Immature natural killer cell (primary cell): ENCODE results near the gene SCD5. TPM values are rescaled to one million over a fixed set of nuclear protein-coding genes. Genes with fewer than 3 reads are reported as not detected.

ENCODE experiments used
- DNase-seq, 3 donors: peaks; one replicate each; pipeline ENCODE4 v3.0.0; 2022; ENCODE audit warnings: mixed read lengths in 1 of 3
- H3K27ac Mint-ChIP-seq, 6 donors: one replicate each; pipeline ENCODE4 v1.8.0; 2020; ENCODE audit warnings: mixed read lengths in 6 of 6, mild to moderate bottlenecking in 5 of 6, inconsistent platforms in 4 of 6, moderate library complexity in 3 of 6
- H3K27me3 Mint-ChIP-seq, 3 donors: one replicate each; pipeline ENCODE4 v1.8.0; 2020 to 2021; ENCODE audit warnings: low read depth in 3 of 3, mild to moderate bottlenecking in 3 of 3, mixed read lengths in 3 of 3, moderate library complexity in 3 of 3, inconsistent platforms in 1 of 3
- H3K36me3 Mint-ChIP-seq, 3 donors: one replicate each; pipeline ENCODE4 v1.8.0; 2020; ENCODE audit warnings: mixed read lengths in 3 of 3, inconsistent platforms in 2 of 3, mild to moderate bottlenecking in 2 of 3
- H3K4me1 Mint-ChIP-seq, 2 donors: one replicate each; pipeline ENCODE4 v1.8.0; 2020; ENCODE audit warnings: inconsistent platforms in 2 of 2, mild to moderate bottlenecking in 2 of 2, mixed read lengths in 2 of 2, moderate library complexity in 1 of 2
- H3K4me3 Mint-ChIP-seq, 5 donors: one replicate each; pipeline ENCODE4 v1.8.0; 2020; ENCODE audit warnings: mild to moderate bottlenecking in 5 of 5, mixed read lengths in 5 of 5, inconsistent platforms in 3 of 5, moderate library complexity in 3 of 5
- H3K9me3 Mint-ChIP-seq, 6 donors: one replicate each; pipeline ENCODE4 v1.8.0; 2020; ENCODE audit warnings: mild to moderate bottlenecking in 6 of 6, mixed read lengths in 6 of 6, inconsistent platforms in 4 of 6, moderate library complexity in 3 of 6
- polyA plus RNA-seq, 3 donors: library from polyadenylated mRNA; unstranded; fragments of 300-500 nt; fragmentation: Illumina TruSeq; gene quantifications; one replicate each; pipeline ENCODE4 v1.2.3, GENCODE V29; 2021

Gene SCD5
- polyA plus RNA-seq, 3 donors from 2014 or later: 4.6 to 16.1 (median 11.3) TPM

DNA sequence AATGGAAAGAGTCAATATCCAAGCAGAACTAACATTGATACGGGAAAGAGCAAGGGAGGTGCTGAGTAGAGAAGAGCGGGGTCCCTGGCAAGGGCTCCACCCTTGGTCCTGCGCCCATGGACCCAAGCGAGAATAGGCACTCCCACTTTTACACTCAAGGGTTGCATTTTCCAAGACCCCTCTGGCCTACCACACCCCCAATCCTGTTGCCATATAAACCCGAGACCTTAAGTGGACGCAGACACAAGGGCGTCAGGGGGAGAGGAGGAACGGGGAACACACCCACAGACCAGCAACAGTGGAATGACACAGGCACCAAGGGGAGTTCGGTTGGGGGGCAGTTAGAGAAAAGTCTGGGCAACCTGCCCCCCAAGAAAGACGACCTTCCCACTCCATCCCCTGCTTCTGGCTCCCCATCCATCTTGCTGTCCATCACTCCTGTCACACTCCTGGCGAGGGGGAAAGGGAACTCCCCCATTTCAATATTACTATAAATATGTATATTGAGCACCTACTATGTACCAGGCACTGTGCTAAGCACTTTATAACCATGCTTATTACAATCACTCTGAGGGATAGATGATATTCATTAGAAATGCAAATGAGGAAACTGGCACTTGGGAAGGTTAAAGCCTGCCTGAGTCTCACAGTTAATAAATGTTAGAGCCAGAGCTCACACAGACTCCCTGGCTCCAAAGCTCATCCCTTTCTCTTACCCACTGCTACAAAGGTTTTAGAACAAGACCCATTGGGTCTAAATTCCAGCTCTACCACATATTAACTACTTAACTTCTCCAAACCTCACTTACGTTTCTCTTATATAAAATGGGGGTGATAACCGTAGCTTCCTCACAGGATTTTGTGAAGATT, 51.7 kb downstream of the SCD5 start:
- peaks cover 0 to 2% (median 0%) of the 10 kb centered on the region in 3 donors for H3K27me3 Mint-ChIP-seq
- H3K27ac Mint-ChIP-seq: no peak overlapping the region
- no peak overlapping the region for H3K4me3 Mint-ChIP-seq
- DNase-seq: no peak
- no peaks in the 10 kb centered on the region for H3K9me3 Mint-ChIP-seq
- H3K4me1 Mint-ChIP-seq: no peaks in the 10 kb centered on the region
- H3K36me3 Mint-ChIP-seq: no peaks in the 10 kb centered on the region

DNA sequence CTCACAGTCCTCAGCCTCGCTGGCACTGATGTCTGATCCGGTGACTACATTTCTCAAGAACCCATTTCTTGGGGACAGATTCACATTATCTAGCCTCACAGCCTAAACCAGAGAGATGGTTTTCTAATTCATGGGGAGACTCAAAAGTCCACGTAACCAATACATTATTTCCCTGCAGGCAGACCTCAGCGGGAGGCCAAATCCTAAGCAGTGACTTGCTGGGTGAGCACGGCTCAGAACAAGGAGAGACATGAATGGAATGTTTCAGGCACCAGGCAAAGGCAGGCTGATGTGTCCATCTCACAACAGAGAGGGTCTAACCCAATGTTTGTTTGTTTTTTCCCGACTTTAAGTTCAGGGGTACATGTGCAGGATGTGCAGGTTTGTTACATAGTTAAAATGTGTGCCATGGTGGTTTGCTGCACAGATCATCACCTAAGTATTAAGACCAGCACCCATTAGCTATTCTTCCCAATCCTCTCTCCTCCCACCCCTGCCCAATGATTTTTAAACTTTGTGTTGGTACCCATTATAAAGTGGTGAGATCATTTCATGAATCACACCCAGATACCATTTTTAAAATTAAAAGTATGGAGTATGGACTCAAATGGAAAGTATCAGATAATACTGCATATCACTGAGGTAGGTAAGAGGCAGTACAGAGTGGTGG, 53.3 kb downstream of the SCD5 start:
- Mint-ChIP-seq H3K27me3 (peaks cover 0 to 2% (median 0%) of the 10 kb centered on the region in 3 donors), H3K9me3 (no peaks in the 10 kb centered on the region), H3K4me3 (no peak overlapping the region), H3K4me1 (no peaks in the 10 kb centered on the region), H3K27ac (no peak overlapping the region), H3K36me3 (no peaks in the 10 kb centered on the region)
- no peak for DNase-seq

DNA sequence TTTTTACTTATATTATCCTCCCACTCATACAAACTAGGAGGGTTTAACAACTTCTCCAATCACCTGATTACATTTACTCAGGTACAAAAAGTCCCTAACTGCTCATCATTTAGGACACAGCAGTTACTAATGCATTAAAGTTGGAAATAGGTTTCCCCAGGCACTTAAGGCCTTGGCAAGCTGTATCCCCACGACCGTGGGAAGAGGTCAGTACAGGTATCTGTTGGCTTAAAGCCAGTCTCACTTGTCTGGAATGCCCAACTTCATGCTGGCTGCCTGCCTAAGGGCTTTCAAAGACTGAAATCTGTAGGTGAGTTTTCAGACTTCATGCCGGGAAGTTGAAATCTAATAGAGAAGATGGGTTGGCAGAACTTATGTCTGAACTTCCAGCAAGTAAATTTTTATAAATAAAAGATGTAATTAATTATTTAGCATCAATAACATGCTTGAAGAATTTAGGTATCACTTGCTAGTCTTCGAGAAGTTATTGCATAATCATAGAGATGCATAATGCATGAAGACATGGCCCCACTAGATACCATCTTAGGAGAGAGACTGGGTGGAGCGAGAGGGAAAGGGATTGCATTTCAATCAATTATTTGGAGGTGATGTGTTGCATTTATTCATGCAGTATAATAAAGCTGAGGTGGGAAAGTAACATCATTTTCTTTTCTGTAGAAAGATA, 54.2 kb downstream of the SCD5 start:
- no peaks in the 10 kb centered on the region for H3K36me3 Mint-ChIP-seq
- H3K27ac Mint-ChIP-seq: no peak overlapping the region
- peaks cover 0 to 2% (median 2%) of the 10 kb centered on the region in 3 donors for H3K27me3 Mint-ChIP-seq

DNA sequence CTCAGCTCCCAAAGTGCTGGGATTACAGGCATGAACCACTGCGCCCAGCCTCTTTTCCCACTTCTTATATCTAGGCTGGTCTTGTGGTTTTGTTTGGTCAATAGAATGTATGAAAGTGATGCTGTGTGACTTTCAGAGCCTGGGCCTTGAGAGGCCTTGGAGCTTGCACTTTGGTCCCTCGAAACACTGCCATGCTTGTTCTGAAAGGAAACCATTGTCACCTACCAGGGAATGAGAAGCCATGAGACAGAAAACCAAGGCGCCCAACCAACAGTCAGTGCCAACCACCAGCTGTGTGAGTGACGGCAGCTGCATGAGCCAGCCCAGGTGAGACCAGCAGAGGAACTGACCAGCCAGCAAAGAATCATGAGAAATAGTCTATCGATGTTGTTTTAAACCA, 57.4 kb downstream of the SCD5 start:
- DNase-seq: no peak
- Mint-ChIP-seq H3K4me3 (no peak overlapping the region), H3K36me3 (no peaks in the 10 kb centered on the region), H3K9me3 (no peaks in the 10 kb centered on the region), H3K27me3 (peaks cover 0 to 2% (median 0%) of the 10 kb centered on the region in 3 donors), H3K27ac (no peak overlapping the region), H3K4me1 (no peaks in the 10 kb centered on the region)

More for the DNA sequence above, 54.2 kb downstream of the SCD5 start:
- Mint-ChIP-seq H3K9me3 (no peaks in the 10 kb centered on the region), H3K4me3 (no peak overlapping the region), H3K4me1 (no peaks in the 10 kb centered on the region)
- no peak for DNase-seq

DNA sequence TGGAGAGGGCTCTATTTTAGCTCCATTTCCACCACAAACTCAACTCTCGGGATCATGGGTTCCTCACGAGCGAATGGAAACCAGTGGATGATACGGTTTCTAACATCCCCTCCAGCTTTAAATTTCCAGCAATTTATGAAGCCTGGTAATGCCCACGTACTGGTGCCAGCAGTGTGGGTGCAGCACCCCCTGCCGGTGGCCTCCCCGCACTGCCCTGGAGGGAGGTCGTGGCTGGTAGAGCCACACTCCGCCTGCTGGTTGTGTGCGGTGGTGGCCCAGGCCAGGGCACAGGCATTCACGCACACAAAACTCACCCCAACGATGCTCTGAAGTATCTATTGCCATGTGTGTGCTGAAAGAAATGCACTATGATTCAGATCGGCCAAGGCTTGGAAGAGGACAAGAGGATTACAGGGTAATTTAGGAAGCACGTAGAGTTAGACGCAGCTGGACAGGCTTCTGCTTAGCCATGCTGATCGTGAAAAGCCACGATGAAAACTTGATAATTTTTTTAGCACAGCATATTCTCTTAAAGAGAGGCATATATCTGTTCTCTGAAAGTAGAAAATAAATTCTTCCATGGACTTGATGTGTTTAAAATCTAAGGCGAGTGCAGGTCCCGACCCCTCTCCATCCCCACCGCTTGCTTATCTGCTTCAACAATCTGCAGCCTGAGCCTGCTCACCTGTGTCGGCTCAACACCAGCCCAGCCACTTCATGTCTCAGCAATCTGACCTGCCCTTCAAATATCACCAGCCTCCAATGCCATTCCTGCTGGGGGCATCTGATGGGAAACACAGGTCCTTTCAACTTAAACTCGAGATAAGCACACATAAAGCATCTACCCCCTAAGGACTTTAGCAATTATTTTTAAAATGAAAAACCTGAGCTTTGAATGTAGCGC, 59.1 kb downstream of the SCD5 start:
- no peak overlapping the region for H3K27ac Mint-ChIP-seq
- H3K9me3 Mint-ChIP-seq: no peaks in the 10 kb centered on the region
- peaks cover 0 to 3% (median 0%) of the 10 kb centered on the region in 3 donors for H3K36me3 Mint-ChIP-seq
- H3K4me3 Mint-ChIP-seq: no peak overlapping the region
- H3K27me3 Mint-ChIP-seq: peaks cover 0 to 2% (median 0%) of the 10 kb centered on the region in 3 donors
- no peaks in the 10 kb centered on the region for H3K4me1 Mint-ChIP-seq
- peak; percentile 24 to 30 (median 30) for DNase-seq

DNA sequence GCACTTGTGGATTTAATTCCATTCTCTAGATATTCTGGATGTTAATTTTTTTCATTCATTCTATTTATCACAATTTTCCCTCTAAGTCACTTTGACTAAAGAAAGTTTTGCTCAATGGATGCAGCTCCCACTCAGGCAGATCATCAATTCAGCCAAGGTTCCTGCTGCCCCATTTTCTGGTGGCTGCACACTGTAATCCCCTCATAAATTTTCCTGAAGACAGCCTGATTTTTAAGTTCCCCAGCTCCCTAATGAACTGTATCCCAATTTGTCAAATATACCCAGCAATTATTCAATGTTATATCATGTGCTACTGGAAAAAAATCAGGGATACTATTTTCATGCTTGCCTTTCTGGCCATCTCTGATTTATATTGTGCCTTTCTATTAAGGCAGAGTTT, 61.2 kb downstream of the SCD5 start:
- peaks cover 0 to 3% (median 0%) of the 10 kb centered on the region in 3 donors for H3K36me3 Mint-ChIP-seq
- H3K9me3 Mint-ChIP-seq: no peaks in the 10 kb centered on the region
- H3K4me3 Mint-ChIP-seq: no peak overlapping the region
- DNase-seq: no peak
- peaks cover 0 to 4% (median 0%) of the 10 kb centered on the region in 3 donors for H3K27me3 Mint-ChIP-seq
- no peaks in the 10 kb centered on the region for H3K4me1 Mint-ChIP-seq
- H3K27ac Mint-ChIP-seq: no peak overlapping the region

DNA sequence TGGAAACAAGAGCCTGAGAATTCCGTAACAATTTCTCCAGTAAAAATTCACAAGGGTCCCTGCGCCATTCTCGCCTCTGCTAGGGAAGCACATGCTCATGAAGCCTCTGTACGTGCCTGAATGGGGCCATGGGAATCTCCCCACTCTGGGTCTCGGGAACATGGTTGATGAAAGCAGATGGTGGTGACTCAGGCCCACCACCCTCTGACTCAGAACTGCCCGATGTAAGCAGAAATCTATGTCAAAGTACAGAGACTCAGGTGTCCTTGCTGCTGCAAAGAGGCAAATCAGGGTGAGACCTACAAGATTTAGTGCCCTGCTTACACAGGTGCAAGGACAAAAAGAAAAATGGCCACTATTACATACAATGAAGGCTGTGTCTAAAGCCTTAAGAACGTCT, 65.0 kb downstream of the SCD5 start:
- DNase-seq: no peak
- Mint-ChIP-seq H3K27me3 (peaks cover 0 to 3% (median 0%) of the 10 kb centered on the region in 3 donors), H3K9me3 (no peaks in the 10 kb centered on the region), H3K4me3 (no peak overlapping the region), H3K36me3 (peaks cover 0 to 3% (median 0%) of the 10 kb centered on the region in 3 donors), H3K4me1 (no peaks in the 10 kb centered on the region), H3K27ac (no peak overlapping the region)

DNA sequence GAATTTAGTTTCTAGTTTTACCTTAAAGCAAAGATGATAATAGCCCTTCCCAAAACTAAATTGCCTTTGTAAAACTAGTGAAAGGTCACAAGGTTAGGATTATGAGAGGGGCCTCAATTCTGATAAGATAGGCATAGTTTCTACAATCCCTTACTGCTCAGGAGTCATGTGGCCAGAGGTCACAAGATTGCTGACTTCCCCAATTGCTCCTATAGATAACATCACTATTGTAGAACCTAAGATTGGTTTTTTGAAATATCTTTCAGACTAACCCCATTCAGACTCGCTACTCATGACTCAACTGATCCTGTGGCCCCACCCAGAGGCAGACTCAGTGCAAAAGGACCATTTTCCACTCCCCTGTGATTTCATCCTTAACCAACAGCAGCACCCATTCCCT, 70.3 kb downstream of the SCD5 start:
- no peaks in the 10 kb centered on the region for H3K36me3 Mint-ChIP-seq
- no peak overlapping the region for H3K27ac Mint-ChIP-seq
- no peaks in the 10 kb centered on the region for H3K4me1 Mint-ChIP-seq
- no peaks in the 10 kb centered on the region for H3K9me3 Mint-ChIP-seq
- no peak for DNase-seq
- H3K4me3 Mint-ChIP-seq: no peak overlapping the region
- peaks cover 0 to 3% (median 2%) of the 10 kb centered on the region in 3 donors for H3K27me3 Mint-ChIP-seq

DNA sequence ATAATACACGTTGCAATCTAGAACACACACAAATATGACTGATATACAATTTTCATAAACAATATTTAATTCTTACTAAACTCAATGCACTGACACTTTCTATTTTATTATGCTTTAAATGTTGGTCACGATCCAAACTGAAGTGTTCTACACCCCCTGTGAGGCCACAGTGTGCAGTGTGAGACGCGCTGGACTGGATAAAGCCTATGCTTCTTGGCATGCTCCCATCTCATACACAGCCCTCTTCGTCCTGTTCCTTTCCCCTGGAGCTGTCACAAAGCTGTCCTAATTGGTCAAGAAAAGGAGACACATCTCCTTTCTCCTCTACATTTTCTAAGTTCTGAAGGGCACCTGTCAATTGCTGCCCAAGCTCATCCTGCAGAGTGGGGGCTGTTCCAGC, 72.0 kb downstream of the SCD5 start:
- no peak overlapping the region for H3K27ac Mint-ChIP-seq
- H3K4me1 Mint-ChIP-seq: peaks cover 4% of the 10 kb centered on the region in 2 donors
- H3K36me3 Mint-ChIP-seq: no peaks in the 10 kb centered on the region
- H3K9me3 Mint-ChIP-seq: no peaks in the 10 kb centered on the region
- H3K27me3 Mint-ChIP-seq: peaks cover 0 to 2% (median 0%) of the 10 kb centered on the region in 3 donors
- H3K4me3 Mint-ChIP-seq: no peak overlapping the region
- DNase-seq: no peak

DNA sequence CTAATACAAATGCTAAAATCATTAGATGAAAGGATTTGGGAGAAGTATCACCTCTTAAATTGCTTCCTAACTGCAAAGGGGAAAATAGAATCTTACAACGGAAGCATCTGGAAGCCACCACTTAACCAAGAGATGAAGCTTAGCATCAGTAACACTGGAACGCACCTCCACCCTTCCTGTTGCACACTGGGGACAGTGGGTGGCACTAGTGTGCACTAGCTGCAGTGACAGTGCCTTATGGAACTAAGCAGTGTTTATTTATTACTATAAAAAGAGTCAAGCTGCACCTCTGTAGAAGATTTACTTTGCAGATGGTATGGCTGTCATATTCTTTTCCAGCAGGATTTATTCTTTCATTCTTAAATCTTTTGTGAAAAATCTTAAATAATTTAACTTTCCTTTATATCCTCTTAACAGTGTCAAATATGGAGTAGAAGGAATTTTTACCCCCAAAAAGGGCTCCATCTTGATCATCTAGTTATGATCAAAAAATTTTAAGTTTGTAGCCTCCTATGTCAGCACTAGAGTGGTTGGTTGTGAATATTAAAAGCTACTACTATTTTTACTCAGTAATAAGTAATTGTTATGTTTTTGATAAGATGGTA, 76.7 kb downstream of the SCD5 start:
- no peaks in the 10 kb centered on the region for H3K36me3 Mint-ChIP-seq

DNA sequence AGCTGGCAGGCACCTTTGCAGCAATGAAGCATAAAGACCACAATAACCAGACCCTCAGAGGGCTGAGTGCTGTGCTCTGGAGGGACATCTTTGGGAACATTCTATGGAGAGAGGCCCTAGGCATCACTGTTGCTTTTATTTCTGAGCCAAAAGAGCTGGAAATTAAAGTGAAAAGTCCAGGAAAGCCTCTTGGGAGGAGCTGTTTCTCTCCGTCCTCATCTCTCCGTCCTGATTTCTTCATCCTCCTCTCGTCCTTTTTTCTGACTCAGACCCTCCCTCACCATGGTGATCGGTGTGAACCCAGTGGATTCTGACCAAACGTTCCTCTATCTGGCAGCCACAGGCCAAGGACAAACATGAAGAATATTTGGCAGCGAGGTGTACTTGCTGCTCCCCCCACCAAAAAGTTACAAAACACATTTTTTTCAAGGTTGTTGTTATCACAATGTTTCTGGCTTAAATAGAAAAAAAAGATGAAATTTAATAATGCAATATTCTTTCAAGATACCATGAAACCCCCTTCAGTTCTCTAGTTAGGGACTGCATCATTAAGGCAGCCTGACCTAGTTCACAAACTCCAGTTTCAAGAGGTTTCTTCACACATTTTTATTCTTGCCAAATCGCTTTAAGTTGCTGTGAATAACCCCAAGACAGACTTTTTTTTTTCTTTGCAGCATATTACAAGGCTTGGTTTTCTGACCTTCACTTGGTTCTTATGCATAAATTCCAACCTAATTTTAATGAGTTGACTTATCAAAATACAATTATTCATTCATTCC, 80.2 kb downstream of the SCD5 start:
- Mint-ChIP-seq H3K27ac (no peak overlapping the region), H3K36me3 (no peaks in the 10 kb centered on the region), H3K4me3 (no peak overlapping the region), H3K9me3 (no peaks in the 10 kb centered on the region), H3K4me1 (peaks cover 6% of the 10 kb centered on the region in 2 donors), H3K27me3 (peaks cover 0 to 2% (median 0%) of the 10 kb centered on the region in 3 donors)
- no peak for DNase-seq

More for the DNA sequence above, 76.7 kb downstream of the SCD5 start:
- peaks cover 6% of the 10 kb centered on the region in 2 donors for H3K4me1 Mint-ChIP-seq
- H3K27me3 Mint-ChIP-seq: peaks cover 0 to 2% (median 0%) of the 10 kb centered on the region in 3 donors
- no peak overlapping the region for H3K4me3 Mint-ChIP-seq
- peak in 1 of 3 donors; percentile 11 for DNase-seq
- H3K9me3 Mint-ChIP-seq: no peaks in the 10 kb centered on the region
- peak overlapping the region in 1 of 6 donors; percentile 37 for H3K27ac Mint-ChIP-seq
